ENCODE results near the gene KPTN. TPM values are rescaled to one million over a fixed set of nuclear protein-coding genes. Genes with fewer than 3 reads are reported as not detected.

The KPTN gene
- total RNA-seq, 1 donor, result 2.9 TPM

- no peak overlapping the region for H3K4me3 ChIP-seq (ENCODE audit: low read depth, low read length)
- TF ChIP-seq CTCF (IDR thresholded peaks at IDR 0.05; ENCODE audit: insufficient read depth, low read length), result no peak
- DNase-seq (ENCODE audit: low read depth), result no peak
Observed at GRCh38 chr19:47435883-47436417, 48.1 kb downstream of the KPTN start.

GRCh38 chr19:47435196-47435595 lies 48.8 kb downstream of the KPTN start:
- DNase-seq (ENCODE audit: low read depth), result no peak
- no peak for TF ChIP-seq CTCF (IDR thresholded peaks at IDR 0.05; ENCODE audit: insufficient read depth, low read length)
- no peak overlapping the region for H3K4me3 ChIP-seq (ENCODE audit: low read depth, low read length)

GRCh38 chr19:47434088-47434487 lies 49.9 kb downstream of the KPTN start:
- no peak for TF ChIP-seq CTCF (IDR thresholded peaks at IDR 0.05; ENCODE audit: insufficient read depth, low read length)
- H3K4me3 ChIP-seq (ENCODE audit: low read depth, low read length), result no peak overlapping the region
- no peak for DNase-seq (ENCODE audit: low read depth)

GRCh38 chr19:47433121-47433520 lies 50.9 kb downstream of the KPTN start:
- DNase-seq (ENCODE audit: low read depth), result peak; percentile 69
- H3K4me3 ChIP-seq (ENCODE audit: low read depth, low read length), result no peak overlapping the region

GRCh38 chr19:47432499-47432898 lies 51.5 kb downstream of the KPTN start:
- DNase-seq (ENCODE audit: low read depth), result no peak
- no peak for TF ChIP-seq CTCF (IDR thresholded peaks at IDR 0.05; ENCODE audit: insufficient read depth, low read length)
- H3K4me3 ChIP-seq (ENCODE audit: low read depth, low read length), result no peak overlapping the region

More at GRCh38 chr19:47433121-47433520, 50.9 kb downstream of the KPTN start:
- no peak for TF ChIP-seq CTCF (IDR thresholded peaks at IDR 0.05; ENCODE audit: insufficient read depth, low read length)

- no peak for DNase-seq (ENCODE audit: low read depth)
- no peak overlapping the region for H3K4me3 ChIP-seq (ENCODE audit: low read depth, low read length)
- no peak for TF ChIP-seq CTCF (IDR thresholded peaks at IDR 0.05; ENCODE audit: insufficient read depth, low read length)
Observed at GRCh38 chr19:47432091-47432490, 51.9 kb downstream of the KPTN start.

All from fibroblast of the aortic adventitia (primary cell).